HepG2 (cell line): ENCODE data around the gene RAET1L.

Experiments
- CTCF ChIP-seq: sonication (generic); formaldehyde crosslinking; IDR thresholded peaks from 2 replicates; pipeline ENCODE4 v1.5.0; 2020; ENCODE audit warnings: mild to moderate bottlenecking, missing genetic modification reagents, moderate library complexity
- HDAC6 ChIP-seq: fragments of 200-600 bp; sonication (generic); IDR thresholded peaks from 2 replicates; pipeline ENCODE4 v1.7.0; 2017; ENCODE audit warnings: mild to moderate bottlenecking, antibody characterized with exemption, low read length, low read depth
- HNRNPLL ChIP-seq: fragments of 200-400 bp; formaldehyde crosslinking; IDR thresholded peaks from 2 replicates; pipeline ENCODE4 v1.6.1; 2017; ENCODE audit warnings: mild to moderate bottlenecking, low read depth, low read length; ENCODE audit not compliant: poor library complexity, severe bottlenecking
- KDM5A ChIP-seq: fragments of 200-600 bp; sonication (generic); IDR thresholded peaks from 2 replicates; pipeline ENCODE4 v1.7.0; 2018; ENCODE audit warnings: antibody characterized with exemption, mild to moderate bottlenecking, low read length, borderline replicate concordance
- REL ChIP-seq: sonication (generic); formaldehyde crosslinking; conservative IDR thresholded peaks from 2 replicates; pipeline ENCODE4 v1.8.0; 2022; ENCODE audit warnings: mild to moderate bottlenecking, missing genetic modification reagents, moderate library complexity
- RXRA ChIP-seq: sonication (generic); formaldehyde crosslinking; IDR thresholded peaks from 2 replicates; pipeline ENCODE4 v1.5.1; 2020; ENCODE audit warnings: missing genetic modification reagents

GRCh38 chr6:150029276-150029675, 3.9 kb upstream of the RAET1L start:
- TF ChIP-seq HDAC6: no peak
- TF ChIP-seq RXRA: no peak
- TF ChIP-seq CTCF: no peak
- TF ChIP-seq KDM5A: no peak
- no peak for TF ChIP-seq HNRNPLL
- no peak for TF ChIP-seq REL (CRISPR knock-in tag)
